ENCODE measurements around the gene LRRC26.

The LRRC26 gene

DNA sequence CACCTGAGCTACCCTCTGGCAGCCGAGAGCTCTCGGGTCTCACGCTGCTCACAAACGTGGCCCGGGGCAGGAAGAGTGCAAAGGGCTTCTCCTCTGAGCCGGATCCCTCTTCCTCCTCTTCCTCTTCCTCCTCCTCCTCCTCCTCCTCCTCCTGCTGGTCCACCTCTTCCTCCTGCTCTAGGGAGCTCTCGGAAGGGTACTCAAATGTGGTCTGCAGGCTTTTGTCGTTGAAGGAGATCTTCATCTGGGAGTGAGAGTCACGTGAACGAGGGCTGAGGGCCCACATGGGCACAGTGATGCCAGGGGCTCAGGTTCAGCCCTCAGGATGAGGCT is 22.6 kb upstream of the LRRC26 start:
- H4K20me1 ChIP-seq (ENCODE audit: insufficient read depth) = no peaks in the 10 kb centered on the region
- H3K27me3 ChIP-seq (ENCODE audit: insufficient read depth, low read depth) = no peaks in the 10 kb centered on the region
- no peak overlapping the region for H3K27ac ChIP-seq
- H3K4me1 ChIP-seq (ENCODE audit: low read depth, poor library complexity, severe bottlenecking) = peaks cover 14% of the 10 kb centered on the region
- H3K36me3 ChIP-seq (ENCODE audit: insufficient read depth) = no peaks in the 10 kb centered on the region
- H3K9ac ChIP-seq = no peak overlapping the region
- H2AFZ ChIP-seq (ENCODE audit: low read depth) = no peak overlapping the region
- no peak for TF ChIP-seq CTCF (conservative IDR thresholded peaks at IDR 0.05; ENCODE audit: low read depth, low read length)
- no peak overlapping the region for H3K4me2 ChIP-seq
- peaks cover 19% of the 10 kb centered on the region for H3K79me2 ChIP-seq (ENCODE audit: insufficient read depth, low read depth)
- H3K4me3 ChIP-seq (IDR thresholded peaks at IDR 0.05; ENCODE audit: insufficient read depth, low read depth, low read length) = no peak overlapping the region

DNA sequence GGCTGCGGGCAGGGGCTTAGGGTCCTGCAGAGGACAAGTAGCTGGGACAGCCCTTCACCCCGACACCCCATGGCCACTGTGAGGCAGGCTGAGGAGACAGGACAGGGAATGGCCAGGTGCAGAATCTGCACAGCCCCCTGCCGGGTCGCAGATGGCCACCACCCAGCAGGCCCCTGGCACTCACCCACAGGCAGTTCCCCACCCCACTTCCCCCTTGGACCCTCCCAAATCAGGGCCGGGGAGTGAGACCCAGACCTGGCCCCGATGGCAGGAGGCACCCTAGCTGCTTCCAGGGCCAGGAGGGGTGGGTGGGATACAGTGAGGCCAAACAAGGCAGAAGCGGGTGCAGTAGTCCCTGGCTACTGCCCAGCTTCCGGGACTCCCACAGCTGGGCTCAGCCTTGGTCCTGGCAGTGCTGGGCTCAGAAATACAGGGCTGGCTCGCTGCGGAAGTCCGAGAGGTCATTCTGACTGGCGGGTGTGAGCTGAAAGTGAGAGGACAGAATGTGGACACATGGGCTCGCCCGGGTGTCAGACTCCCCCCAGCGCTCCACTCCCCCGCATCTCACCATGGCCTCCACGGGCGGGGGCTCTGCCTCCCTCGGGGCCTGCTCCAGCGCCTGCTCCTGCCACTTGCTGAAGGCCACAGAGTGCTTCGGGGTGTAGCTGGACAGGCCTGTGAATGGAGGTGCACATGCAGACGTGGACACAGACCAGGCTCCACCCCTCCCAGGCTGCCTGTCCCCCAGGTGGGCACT is 22.0 kb upstream of the LRRC26 start:
- peaks cover 19% of the 10 kb centered on the region for H3K4me1 ChIP-seq (ENCODE audit: low read depth, poor library complexity, severe bottlenecking)
- H3K9ac ChIP-seq = no peak overlapping the region
- H3K79me2 ChIP-seq (ENCODE audit: insufficient read depth, low read depth) = peaks cover 25% of the 10 kb centered on the region
- TF ChIP-seq CTCF (conservative IDR thresholded peaks at IDR 0.05; ENCODE audit: low read depth, low read length) = no peak
- no peaks in the 10 kb centered on the region for H3K27me3 ChIP-seq (ENCODE audit: insufficient read depth, low read depth)
- H3K36me3 ChIP-seq (ENCODE audit: insufficient read depth) = no peaks in the 10 kb centered on the region
- no peak overlapping the region for H3K4me2 ChIP-seq
- no peak overlapping the region for H2AFZ ChIP-seq (ENCODE audit: low read depth)
- H3K27ac ChIP-seq = no peak overlapping the region
- no peaks in the 10 kb centered on the region for H4K20me1 ChIP-seq (ENCODE audit: insufficient read depth)
- H3K4me3 ChIP-seq (IDR thresholded peaks at IDR 0.05; ENCODE audit: insufficient read depth, low read depth, low read length) = no peak overlapping the region

DNA sequence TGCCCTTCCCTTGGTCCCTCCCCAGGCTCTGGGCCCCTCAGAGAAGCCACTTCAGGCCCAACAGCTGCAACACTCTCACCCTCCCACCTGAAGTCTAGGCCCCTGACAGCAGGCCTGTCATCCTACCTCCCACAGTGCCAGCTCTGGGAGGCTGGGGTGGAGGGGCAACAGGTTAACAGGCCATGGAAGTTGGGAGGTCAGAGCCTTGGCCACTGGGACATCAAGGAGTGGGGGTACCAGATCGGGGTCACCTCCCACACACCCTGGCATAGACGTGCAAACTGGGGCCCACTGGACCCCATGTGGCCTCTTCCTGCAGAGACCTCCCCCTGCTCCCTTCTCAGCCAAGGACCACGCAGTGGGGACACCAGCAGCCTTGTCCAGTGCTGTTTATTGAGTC is 21.4 kb upstream of the LRRC26 start:
- no peak for TF ChIP-seq CTCF (conservative IDR thresholded peaks at IDR 0.05; ENCODE audit: low read depth, low read length)
- Histone ChIP-seq H3K4me1 (ENCODE audit: low read depth, poor library complexity, severe bottlenecking) (peaks cover 24% of the 10 kb centered on the region), H3K27me3 (ENCODE audit: insufficient read depth, low read depth) (no peaks in the 10 kb centered on the region), H3K4me3 (IDR thresholded peaks at IDR 0.05; ENCODE audit: insufficient read depth, low read depth, low read length) (no peak overlapping the region), H3K36me3 (ENCODE audit: insufficient read depth) (no peaks in the 10 kb centered on the region), H3K4me2 (no peak overlapping the region), H2AFZ (ENCODE audit: low read depth) (no peak overlapping the region), H4K20me1 (ENCODE audit: insufficient read depth) (no peaks in the 10 kb centered on the region), H3K9ac (no peak overlapping the region), H3K79me2 (ENCODE audit: insufficient read depth, low read depth) (peaks cover 31% of the 10 kb centered on the region), H3K27ac (no peak overlapping the region)

GRCh38 chr9:137190315-137190856 is 20.5 kb upstream of the LRRC26 start:
- no peak overlapping the region for H3K4me3 ChIP-seq (IDR thresholded peaks at IDR 0.05; ENCODE audit: insufficient read depth, low read depth, low read length)
- no peak overlapping the region for H2AFZ ChIP-seq (ENCODE audit: low read depth)
- peak overlapping the region; percentile 90; the same call in 1 of the 2 replicates for H3K27ac ChIP-seq
- H4K20me1 ChIP-seq (ENCODE audit: insufficient read depth) = no peaks in the 10 kb centered on the region
- no peak for TF ChIP-seq CTCF (conservative IDR thresholded peaks at IDR 0.05; ENCODE audit: low read depth, low read length)
- peak overlapping the region; percentile 81 for H3K4me2 ChIP-seq
- peak overlapping the region; percentile 81; the same call in 1 of the 2 replicates for H3K9ac ChIP-seq
- no peaks in the 10 kb centered on the region for H3K27me3 ChIP-seq (ENCODE audit: insufficient read depth, low read depth)
- peaks cover 24% of the 10 kb centered on the region for H3K4me1 ChIP-seq (ENCODE audit: low read depth, poor library complexity, severe bottlenecking)
- H3K79me2 ChIP-seq (ENCODE audit: insufficient read depth, low read depth) = peaks cover 31% of the 10 kb centered on the region
- H3K36me3 ChIP-seq (ENCODE audit: insufficient read depth) = no peaks in the 10 kb centered on the region
